OCI-LY3 (cell line): ENCODE measurements around the gene SUMO4.

Experiments used
- H2AFZ ChIP-seq: fragments of 200-600, 300-600 bp; shearing (Covaris generic); 2 replicates; pipeline ENCODE4 v1.6.0; 2014; ENCODE audit warnings: antibody characterized with exemption, low read depth, low read length
- H3K27ac ChIP-seq: fragments of 200-600, 300-600 bp; sonication (generic); 2 replicates; pipeline ENCODE4 v1.5.1; 2014; ENCODE audit warnings: mild to moderate bottlenecking, low read length, moderate library complexity, mixed read lengths
- H3K27me3 ChIP-seq: fragments of 200-600, 300-600 bp; sonication (generic); 2 replicates; pipeline ENCODE4 v1.6.1; 2014; ENCODE audit warnings: low read depth, low read length, mixed read lengths
- H3K36me3 ChIP-seq: fragments of 200-600, 300-600 bp; sonication (generic); replicated peaks from 2 replicates; pipeline ENCODE3; 2014; ENCODE audit warnings: low read depth, low read length, mixed read lengths
- H3K4me1 ChIP-seq: fragments of 300-600, 200-600 bp; sonication (generic); 2 replicates; pipeline ENCODE4 v1.6.1; 2014; ENCODE audit warnings: low read length, mixed read lengths
- H3K4me2 ChIP-seq: fragments of 200-600, 300-600 bp; sonication (generic); 2 replicates; pipeline ENCODE4 v1.6.1; 2014; ENCODE audit warnings: low read length, mixed read lengths
- H3K4me3 ChIP-seq: fragments of 300-600, 200-600 bp; sonication (generic); 2 replicates; pipeline ENCODE4 v1.5.1; 2014; ENCODE audit warnings: antibody characterized with exemption, mild to moderate bottlenecking, low read length, moderate library complexity
- H3K79me2 ChIP-seq: fragments of 300-600, 200-600 bp; shearing (Covaris generic); 2 replicates; pipeline ENCODE4 v1.6.1; 2014; ENCODE audit warnings: mild to moderate bottlenecking, low read length, mixed read lengths
- H3K9ac ChIP-seq: fragments of 300-600, 200-600 bp; shearing (Covaris generic); 2 replicates; pipeline ENCODE4 v1.6.0; 2014; ENCODE audit warnings: mild to moderate bottlenecking, low read length, moderate library complexity
- H3K9me3 ChIP-seq: fragments of 200-600, 300-600 bp; shearing (Covaris generic); 2 replicates; pipeline ENCODE4 v1.6.1; 2014; ENCODE audit warnings: low read length, mixed read lengths; ENCODE audit not compliant: insufficient read depth
- H4K20me1 ChIP-seq: fragments of 200-600, 300-600 bp; sonication (generic); 2 replicates; pipeline ENCODE4 v1.6.1; 2016; ENCODE audit warnings: low read length, mixed read lengths; ENCODE audit not compliant: insufficient read depth
- CTCF ChIP-seq: fragments of 200-600, 300-600 bp; sonication (generic); IDR thresholded peaks from 2 replicates; pipeline ENCODE4 v1.5.1; 2014; ENCODE audit warnings: antibody characterized with exemption, low read length, low read depth
- EZH2phosphoT487 ChIP-seq: fragments of 200-600 bp; shearing (Covaris generic); IDR thresholded peaks from 2 replicates; pipeline ENCODE4 v1.6.1; 2018; ENCODE audit warnings: antibody characterized with exemption, mixed run types, low read depth

Gene SUMO4

GRCh38 chr6:149364557-149364956 is 35.5 kb upstream of the SUMO4 start:
- Histone ChIP-seq H4K20me1 (peaks cover 97% of the 10 kb centered on the region), H3K4me2 (no peak overlapping the region), H3K79me2 (peaks cover 99% of the 10 kb centered on the region), H3K27ac (no peak overlapping the region), H3K27me3 (no peaks in the 10 kb centered on the region), H3K9me3 (no peaks in the 10 kb centered on the region), H3K4me3 (no peak overlapping the region), H3K4me1 (no peaks in the 10 kb centered on the region), H3K36me3 (peaks cover 7% of the 10 kb centered on the region), H2AFZ (no peak overlapping the region), H3K9ac (no peak overlapping the region)
- TF ChIP-seq EZH2phosphoT487 (no peak), CTCF (no peak)

GRCh38 chr6:149365197-149365596 is 34.9 kb upstream of the SUMO4 start:
- Histone ChIP-seq H3K36me3 (peaks cover 12% of the 10 kb centered on the region), H3K27ac (no peak overlapping the region), H2AFZ (no peak overlapping the region), H4K20me1 (peaks cover 96% of the 10 kb centered on the region), H3K9ac (no peak overlapping the region), H3K4me2 (no peak overlapping the region), H3K27me3 (no peaks in the 10 kb centered on the region), H3K4me1 (0 out of 2 replicates have a peak, but pooled peaks cover 4% of the 10 kb centered on the region), H3K4me3 (no peak overlapping the region), H3K79me2 (peaks cover 99% of the 10 kb centered on the region), H3K9me3 (no peaks in the 10 kb centered on the region)
- TF ChIP-seq CTCF (no peak), EZH2phosphoT487 (no peak)

- Histone ChIP-seq H4K20me1 (peaks cover 94% of the 10 kb centered on the region), H3K36me3 (peaks cover 13% of the 10 kb centered on the region), H3K79me2 (peaks cover 92% of the 10 kb centered on the region), H3K4me1 (peaks cover 12% of the 10 kb centered on the region), H3K27ac (no peak overlapping the region), H3K4me2 (no peak overlapping the region), H2AFZ (no peak overlapping the region), H3K4me3 (no peak overlapping the region), H3K9ac (no peak overlapping the region), H3K27me3 (no peaks in the 10 kb centered on the region), H3K9me3 (no peaks in the 10 kb centered on the region)
- TF ChIP-seq CTCF (no peak), EZH2phosphoT487 (no peak)
Measured at GRCh38 chr6:149366267-149366921, 33.7 kb upstream of the SUMO4 start.

GRCh38 chr6:149368065-149368464 is 32.0 kb upstream of the SUMO4 start:
- H3K4me2 ChIP-seq = no peak overlapping the region
- no peaks in the 10 kb centered on the region for H3K27me3 ChIP-seq
- H3K27ac ChIP-seq = no peak overlapping the region
- no peak overlapping the region for H2AFZ ChIP-seq
- no peak overlapping the region for H3K4me3 ChIP-seq
- peaks cover 13% of the 10 kb centered on the region for H3K36me3 ChIP-seq
- H3K4me1 ChIP-seq = peaks cover 23% of the 10 kb centered on the region
- H3K9me3 ChIP-seq = no peaks in the 10 kb centered on the region
- peaks cover 85% of the 10 kb centered on the region for H3K79me2 ChIP-seq
- no peak for TF ChIP-seq EZH2phosphoT487
- TF ChIP-seq CTCF = no peak
- peaks cover 93% of the 10 kb centered on the region for H4K20me1 ChIP-seq
- no peak overlapping the region for H3K9ac ChIP-seq
